NCI-H446 (cell line): ENCODE data around the gene AGTRAP.

Experiments used
- DNase-seq, 2 experiments: peaks; one replicate each; lab custom pipeline; 2025; lab: John Stamatoyannopoulos, UW

The AGTRAP gene

DNA sequence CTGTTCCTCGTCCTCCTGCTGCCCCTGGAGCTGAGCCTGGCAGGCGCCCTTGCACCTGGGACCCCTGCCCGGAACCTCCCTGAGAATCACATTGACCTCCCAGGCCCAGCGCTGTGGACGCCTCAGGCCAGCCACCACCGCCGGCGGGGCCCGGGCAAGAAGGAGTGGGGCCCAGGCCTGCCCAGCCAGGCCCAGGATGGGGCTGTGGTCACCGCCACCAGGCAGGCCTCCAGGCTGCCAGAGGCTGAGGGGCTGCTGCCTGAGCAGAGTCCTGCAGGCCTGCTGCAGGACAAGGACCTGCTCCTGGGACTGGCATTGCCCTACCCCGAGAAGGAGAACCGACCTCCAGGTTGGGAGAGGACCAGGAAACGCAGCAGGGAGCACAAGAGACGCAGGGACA is 29.6 kb upstream of the AGTRAP start:
- DNase-seq: no peak

DNA sequence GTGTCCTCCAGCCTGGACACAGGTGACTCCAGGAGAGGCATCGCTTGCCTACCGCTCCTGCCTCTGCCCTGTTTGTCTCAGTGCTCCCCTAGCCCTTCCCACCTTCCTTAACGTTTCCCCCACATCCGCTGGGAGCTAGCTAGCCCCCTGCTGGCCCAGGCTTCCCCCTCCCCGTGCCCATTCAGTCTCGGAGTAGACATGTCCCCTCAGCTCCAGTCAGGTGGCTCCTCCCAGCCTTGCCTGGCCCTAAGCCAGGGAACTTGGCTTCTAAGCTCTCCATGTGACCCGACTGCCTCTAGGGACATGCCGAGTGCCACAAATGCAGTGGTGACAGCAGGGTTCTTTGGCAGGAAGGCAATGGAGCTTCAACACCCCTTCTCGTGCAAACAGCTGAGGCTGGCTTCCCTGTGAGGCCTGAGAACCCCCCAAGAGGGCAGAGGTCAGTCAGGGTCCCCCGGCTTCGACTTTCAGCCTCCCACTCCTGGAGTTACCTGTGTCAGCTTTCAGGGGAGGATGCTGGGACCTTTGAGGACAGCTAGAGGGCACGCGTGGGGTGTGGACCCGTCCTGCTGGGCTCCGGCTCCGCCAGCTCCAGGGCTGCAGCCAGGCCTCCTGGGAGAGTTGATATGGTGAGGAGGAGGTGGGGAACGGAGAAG is 28.2 kb upstream of the AGTRAP start:
- peak in 1 of 2 experiments; percentile 37 for DNase-seq

DNA sequence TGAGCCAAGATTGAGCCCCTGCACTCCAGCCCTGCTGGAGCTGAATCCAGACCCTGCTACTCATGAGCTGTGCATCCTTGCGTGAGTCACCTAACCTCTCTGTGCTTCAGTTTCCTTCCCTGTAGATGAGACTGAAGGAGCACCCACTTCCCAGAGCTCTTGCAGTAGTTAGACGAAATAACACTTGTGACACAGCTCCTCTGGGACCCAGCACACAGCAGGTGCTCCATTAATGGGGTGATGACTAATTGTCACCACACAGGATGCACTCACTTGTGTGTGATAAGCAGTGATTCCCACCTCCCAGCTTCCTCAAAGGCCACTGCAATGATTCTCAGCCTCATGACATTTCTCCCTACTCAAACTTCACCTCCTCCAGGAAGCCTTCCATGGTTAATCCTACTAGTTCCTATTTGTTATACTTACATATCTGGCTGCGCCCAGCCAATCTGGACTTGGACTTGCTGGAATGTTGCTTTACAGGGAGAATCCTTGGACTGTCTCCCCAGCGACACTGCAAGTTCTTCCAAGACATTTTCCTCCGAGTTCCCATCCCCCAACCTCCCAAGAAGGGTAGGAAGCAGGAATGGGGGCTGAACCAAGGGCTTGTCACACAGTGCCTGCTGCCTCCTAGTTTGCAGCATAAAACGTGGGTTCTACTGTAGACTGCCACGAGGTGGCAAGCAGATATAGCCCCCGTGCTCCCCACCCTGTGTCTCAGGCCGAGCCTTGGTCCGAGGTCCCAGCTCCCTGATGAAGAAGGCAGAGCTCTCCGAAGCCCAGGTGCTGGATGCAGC is 27.2 kb upstream of the AGTRAP start:
- no peak for DNase-seq

DNA sequence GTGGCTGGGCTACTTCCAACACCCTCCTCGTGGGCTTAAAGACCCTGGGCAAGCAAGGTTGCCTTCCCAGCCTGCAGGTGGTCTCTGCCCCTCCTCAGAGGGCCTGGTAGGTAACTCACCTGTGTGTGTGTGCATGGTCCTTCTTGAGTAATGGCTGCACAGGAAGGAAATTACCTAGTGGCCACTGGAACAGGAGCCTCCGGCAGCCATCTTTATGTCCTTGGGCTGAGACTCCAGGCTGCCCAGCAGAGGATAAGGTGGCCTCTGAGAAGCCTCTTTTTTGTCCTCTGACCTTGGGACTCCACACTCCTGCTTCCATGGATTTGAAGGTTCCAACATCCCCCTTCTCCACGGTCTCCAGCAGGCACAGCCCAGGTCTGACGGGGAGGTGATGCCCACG is 24.4 kb upstream of the AGTRAP start:
- no peak for DNase-seq

DNA sequence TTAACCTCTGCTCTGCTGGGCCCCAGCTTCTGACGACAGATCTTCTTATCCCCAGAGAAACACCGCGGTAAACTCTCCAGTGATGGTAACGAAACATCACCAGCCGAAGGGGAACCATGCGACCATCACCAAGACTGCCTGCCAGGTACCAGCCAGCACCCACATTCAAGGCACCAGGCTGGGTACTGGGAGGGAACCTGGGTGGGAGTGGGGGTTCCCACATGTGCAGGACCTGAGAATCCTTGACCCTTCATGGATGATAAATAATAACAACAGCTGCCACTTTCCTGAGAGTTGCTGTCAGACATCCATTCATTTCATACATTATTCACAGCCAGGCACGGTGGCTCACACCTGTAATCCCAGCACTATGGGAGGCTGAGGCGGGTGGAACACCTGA is 23.7 kb upstream of the AGTRAP start:
- no peak for DNase-seq

DNA sequence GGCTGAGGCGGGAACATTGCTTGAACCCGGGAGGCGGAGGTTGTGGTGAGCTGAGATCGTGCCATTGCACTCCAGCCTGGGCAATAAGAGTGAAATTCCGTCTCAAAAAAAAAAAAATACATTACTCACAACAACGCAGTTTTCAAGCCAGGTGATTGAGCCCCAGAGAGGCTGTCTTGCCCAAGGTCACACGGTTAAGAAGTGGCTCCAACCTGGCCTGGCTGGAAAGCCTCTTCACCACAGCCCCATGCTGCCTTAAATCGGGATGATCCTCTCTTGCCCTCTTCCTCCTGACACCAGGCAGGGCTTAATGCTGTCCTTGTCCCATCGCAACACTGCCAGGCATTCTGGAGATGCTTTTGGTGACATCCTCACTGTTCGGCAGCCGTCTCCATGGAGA is 22.8 kb upstream of the AGTRAP start:
- DNase-seq: no peak

DNA sequence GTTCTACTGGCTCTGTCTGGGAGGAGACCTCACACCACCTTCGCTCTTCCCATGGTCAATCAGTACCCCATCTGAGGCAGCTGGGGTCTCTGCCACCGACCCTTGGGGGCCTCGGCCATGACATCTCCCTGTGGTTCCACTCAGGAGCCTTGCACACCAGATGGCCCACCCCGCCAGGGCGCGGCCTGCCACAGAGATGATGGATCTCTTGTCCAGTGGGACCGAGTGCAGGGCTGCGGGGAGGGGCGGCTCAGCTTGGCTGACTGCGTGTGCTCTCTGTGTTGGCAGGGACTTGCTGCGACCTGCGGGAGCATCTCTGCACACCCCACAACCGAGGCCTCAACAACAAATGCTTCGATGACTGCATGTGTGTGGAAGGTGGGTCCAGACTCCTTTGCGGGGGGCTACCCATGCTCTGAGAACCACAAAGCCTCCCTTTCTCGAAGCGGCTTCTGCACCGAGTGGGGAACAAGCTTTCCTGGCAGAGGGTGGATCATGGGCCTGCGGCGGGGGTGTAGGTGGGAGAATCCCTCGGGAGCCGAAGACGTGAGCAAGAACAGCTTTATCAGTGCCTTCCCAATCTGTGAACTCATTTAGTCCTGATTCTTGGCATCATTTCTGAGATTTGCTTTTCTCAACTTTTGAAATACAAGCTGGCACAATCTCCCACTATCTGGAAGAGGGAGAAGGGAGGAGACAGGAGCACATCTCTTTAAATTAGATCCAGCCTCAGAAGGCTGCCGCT is 20.9 kb upstream of the AGTRAP start:
- peak in 1 of 2 experiments; percentile 35 for DNase-seq

DNA sequence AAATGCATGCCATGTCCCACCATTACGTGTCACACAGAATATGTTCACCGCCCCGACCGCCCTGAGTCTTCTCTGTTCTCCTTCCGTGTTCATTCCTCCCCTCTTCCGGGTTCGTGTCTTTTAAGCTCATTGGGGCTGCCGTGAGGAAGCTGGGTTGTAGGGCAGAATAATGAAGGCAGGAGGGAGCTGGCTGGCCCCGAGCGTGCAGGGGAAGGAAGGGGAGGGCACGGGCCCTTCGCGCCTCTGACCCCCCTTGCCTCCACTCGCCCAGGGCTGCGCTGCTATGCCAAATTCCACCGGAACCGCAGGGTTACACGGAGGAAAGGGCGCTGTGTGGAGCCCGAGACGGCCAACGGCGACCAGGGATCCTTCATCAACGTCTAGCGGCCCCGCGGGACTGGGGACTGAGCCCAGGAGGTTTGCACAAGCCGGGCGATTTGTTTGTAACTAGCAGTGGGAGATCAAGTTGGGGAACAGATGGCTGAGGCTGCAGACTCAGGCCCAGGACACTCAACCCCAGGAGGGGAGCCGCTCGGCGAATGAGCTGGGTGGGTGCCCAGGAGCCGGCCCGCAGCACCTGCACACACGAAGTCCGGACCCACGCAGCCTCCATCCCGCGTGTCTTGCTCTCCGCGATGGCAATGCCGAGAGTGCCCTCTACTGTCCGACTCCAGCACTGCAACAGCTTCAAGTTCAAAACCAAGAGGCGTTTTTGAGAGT is 16.5 kb upstream of the AGTRAP start:
- DNase-seq: peak; percentile 38 to 71

DNA sequence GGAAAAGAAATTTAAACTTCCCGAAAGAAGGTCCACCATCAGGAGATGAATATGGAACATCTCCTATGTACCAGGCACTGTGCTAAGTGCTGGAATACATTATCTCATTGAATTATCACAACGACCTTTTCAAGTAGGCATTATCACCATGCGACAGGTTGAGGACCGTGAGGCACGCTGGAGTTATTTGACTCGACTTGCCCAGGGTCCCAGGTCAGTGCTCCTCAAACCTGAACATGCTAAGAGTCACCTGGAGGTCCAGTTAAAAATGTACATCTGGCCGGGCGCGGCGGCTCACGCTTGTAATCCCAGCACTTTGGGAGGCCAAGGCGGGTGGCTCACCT is 15.9 kb upstream of the AGTRAP start:
- no peak for DNase-seq

DNA sequence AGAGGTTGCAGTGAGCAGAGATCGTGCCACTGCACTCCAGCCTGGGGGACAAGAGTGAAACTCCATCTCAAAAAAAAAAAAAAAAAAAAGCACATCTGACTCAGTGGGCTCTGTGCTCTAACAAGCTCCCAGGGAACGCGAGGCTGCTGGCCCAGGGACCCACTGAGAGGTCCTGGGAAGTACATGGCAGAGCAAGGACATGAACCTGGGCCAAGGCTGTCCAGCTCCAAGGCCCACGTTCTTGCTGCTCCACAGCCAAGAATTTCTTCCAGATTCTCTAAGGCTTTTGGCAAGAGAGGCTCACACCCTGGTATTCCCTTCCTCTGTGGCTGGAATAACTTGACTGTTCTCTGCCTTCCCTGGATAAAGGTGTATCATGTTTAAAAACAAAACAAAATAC is 15.4 kb upstream of the AGTRAP start:
- no peak for DNase-seq

DNA sequence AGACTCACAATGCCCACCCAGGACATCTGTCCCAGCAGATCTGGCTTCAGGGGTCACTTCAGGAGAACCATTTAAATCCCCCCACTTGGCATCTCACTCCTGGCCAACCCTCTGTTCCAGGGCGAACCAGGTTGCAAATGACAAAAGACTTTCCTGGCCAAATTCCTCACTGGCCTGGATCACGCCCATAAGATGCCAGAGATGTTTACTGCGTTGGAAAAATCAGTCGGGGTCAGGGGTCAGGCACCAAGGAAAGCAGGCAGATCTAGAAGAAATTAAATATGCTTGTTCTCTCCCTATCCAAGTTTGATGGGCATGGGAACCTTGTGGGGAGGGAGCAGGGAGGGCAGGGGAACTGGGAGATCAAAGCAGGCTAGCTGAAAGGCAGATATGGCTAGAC is 14.6 kb upstream of the AGTRAP start:
- DNase-seq: no peak

DNA sequence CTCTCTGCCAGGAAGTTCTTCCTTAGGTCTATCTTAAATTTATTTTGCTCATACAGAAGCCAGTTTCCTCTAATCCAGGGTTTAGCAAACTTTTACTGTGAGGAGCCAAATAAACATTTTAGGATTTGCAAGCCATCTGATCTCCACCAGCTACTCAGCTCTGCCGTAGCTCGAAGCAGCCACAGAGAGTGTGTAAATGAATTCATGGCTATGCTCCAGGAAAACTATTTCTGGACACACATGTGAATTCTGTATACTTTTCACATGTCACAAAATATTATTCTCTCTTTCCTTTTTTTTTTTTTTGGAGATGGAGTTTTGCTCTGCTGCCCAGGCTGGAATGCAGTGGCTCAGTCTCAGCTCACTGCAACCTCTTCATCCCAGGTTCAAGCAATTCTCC is 13.4 kb upstream of the AGTRAP start:
- DNase-seq: no peak

DNA sequence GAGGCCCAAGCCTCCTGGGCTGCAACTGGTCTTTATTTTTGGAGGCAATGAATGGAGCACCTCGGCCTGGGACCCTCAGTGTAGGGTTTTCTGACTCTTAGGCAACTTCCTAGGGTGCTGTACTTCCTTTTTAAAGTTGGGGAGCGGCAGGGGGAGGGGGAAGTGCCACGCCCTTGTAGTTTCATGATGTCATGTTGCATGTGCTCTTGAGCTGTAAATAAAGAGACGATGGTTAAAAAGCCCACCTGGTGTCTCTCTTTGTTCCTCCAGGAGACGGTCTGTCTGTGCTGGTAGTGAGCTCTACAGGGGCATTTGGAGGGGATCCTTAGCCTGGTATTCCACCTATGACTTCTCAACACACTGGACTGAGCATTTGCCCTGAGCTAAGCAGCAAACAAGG is 10.3 kb upstream of the AGTRAP start:
- no peak for DNase-seq

DNA sequence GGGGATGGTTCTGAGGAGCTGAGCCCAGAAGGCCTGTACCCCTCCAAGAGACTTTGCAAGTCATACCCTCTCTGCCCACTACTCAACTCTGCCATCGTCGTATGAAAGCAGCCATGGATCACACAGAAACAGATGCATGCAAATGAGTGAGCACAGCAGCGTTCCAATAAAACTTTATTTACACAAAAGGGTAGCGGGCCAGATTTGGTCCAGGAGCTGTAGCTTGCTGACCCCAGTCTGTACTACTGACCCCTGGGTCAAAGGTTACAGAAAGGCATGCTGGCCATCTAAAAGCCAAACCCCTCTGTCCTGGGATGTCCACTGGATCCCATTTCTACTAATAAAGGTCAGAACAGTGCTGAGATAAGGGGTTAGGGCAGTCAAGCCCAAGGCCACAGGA is 8.8 kb upstream of the AGTRAP start:
- DNase-seq: no peak

DNA sequence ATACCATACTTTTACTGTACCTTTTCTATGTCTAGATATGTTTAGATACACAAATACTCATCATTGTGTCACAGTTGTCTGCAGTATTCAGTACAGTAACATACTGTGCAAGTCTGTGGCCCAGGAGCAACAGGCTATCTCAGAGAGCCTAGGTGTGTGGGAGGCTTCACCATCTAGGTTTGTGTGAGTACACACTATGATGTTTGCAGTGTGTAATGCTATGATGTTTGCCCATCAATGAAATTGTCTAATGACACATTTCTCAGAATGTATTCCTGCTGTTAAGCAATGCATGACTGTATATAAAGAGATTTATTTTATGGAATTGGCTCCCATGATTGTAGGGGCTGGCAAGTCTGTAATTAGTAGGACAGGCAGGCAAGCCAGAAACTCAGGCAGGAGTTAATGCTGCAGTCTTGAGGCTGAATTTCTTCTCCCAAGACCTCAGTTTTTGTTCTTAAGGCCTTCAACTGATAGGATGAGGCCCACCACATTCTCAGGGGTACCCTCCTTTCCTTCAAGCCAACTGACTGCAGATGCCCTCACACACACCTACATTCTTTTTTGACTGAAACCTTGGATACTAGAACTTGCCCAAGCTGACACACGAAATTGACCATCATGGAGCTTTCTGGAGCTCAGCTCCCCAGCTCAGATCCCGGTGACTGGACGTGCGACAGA is 7.7 kb upstream of the AGTRAP start:
- no peak for DNase-seq

DNA sequence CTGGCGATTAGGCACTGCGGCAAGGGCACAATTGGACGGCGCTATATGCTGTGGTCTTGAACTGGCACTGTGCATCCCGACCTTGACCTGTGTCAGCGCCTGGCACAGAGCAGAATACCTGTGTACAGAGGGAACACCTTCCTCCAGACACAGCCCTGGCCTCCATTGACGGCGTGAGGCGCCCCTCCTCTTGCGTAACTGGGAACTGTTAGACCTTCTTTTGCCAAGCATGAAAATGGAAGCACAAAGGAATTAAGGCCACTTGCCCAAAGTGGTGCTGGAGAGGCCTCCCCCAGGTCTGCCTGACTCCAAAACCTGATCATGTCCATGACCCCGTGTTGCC is 6.8 kb upstream of the AGTRAP start:
- DNase-seq: no peak

DNA sequence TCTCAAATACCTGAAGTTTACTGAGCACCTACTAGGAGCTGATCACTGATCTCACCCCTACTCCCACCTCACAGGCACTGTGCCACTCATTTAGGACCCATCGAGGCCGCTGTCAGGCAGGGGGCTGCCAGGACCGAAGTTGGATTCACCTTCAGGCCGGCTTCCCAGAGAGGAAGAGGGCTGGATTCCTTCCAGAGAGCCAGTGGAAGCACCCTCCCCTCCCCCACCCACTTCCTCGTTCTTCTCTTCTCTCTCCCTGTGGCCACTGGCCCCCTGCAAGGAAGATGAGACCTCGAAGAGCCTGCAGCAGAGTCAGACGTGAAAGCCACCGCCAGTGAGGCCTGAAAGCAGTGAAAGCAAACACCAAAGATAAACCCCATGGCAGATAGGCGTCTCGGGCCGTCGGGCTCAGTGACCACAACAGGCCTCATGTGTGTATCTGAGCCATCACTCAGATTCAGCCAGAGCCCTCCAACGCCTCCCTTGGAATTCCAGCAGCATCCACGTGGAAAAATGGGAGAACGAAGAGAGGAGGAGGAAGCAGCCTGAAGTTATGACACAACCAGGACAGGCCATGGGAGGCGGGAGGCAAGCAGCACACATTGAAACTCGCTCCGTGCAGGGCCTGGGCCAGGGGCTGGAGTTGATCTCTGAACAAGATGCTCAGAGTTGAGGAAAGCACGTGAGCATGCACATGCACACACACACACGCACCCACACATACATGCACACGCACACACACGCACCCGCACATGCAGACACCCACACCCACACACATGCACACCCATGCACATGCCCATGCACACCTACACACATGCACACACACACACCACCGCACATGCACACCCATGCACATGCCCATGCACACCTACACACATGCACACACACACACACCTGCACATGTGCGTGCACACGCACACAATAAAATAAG is 6.2 kb upstream of the AGTRAP start:
- no peak for DNase-seq

DNA sequence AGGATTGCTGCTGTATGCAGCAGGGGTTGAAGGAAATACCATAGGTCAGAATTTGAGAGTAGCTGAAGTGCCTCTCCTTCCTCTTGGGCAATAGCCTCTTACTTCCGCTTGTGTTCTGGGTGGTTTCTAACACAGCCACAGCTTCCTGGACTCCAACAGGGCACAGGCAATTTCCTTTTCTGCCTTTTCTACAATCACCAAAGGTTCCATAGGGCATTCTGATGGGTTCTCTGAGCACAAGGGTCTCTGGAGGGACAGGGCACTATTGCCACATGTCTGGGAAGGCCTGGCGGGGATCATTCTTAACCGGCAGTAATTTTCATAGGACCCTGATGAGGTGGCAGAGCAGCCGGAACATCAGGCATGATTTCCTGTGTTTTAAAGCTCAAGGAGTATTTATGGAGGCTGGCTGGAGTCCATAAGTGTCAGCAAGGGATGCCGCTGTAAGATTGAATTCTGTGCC is 5.5 kb upstream of the AGTRAP start:
- DNase-seq: no peak

DNA sequence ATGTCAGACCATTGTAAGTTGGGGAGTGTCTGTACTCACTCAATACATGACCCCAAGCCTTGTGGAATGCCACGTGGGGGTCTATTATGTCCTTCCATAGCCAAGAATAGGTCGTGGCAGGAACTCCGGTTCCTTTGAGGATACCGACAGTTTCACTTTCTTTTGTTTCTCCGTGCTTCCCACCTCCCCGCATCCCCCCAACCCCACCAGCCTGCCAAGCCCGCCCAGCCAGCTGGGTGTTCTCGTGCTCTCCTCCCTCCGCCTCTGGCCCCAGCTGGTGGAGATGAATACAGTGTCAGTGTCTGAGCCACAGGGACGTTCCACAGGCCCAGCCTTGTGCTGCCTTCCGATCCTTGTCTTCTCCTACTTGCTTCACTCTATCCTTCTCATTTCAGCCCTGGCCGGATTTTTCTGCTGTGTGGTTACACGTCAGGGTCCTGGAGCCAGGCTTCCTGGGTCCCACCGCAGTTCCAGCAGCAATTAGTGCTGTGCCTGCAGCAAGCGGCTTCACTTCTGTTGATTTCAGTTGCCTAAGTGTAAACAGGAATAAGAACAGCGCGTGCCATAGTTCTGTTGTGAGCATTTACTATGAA is 4.1 kb upstream of the AGTRAP start:
- DNase-seq: no peak

DNA sequence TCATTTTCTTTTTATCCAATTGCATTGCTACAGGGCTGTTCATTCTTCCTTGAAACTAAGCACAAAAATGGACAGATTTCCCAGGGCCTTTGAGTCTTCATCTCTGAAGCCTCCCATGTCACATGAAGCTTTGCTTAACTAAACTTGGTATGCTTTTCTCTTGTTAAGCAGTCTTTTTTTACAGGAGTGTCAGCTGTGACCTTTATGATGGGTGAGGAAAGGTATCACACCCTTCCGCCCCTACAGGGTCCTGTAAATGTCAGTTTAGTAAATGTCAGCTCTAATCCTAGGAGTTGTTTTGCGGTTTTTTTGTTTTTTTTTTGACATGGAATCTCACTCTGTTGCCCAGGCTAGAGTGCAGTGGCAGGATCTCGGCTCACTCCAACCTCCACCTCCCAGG is 2.6 kb upstream of the AGTRAP start:
- DNase-seq: no peak

DNA sequence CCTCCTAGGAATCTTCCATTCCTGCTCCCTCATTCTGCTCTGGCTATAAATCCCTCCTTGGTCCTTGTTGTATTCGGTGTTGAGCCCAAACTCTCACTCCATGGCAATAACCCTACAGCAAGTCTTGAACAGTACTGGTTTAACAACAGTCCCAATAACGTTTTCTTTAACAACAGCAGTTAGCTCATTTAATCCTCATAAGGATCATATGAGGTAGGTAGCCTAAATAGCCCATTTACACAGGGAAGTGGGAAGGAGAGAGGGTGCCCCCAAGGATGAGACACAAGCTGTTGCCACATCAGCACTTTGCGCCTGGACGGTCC is 444 bp upstream of the AGTRAP start:
- no peak for DNase-seq
